ENCODE data around the gene SPG7.

DNA sequence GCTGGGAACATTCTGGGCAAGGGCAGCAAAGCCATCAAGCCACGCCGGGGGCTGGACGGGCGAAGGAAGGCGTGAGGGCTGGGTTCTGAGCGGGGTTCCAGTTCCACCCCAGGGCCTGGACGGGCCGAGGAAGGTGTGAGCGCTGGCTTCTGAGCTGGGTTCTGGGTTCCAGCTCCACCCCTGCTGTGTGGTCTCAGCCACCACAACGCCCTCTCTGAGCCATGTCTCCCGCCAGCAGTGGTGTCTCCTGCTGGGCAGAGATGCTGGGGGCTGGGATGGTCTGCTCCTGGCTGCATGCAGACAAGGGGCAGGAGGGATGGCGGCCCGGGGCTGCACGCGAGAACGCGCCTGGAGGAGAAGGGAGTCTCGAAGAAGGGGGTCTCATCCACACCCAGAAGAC lies 63.4 kb downstream of the SPG7 start:
- TF ChIP-seq FOS (IDR thresholded peaks at IDR 0.05; ENCODE audit: low read depth, low read length) (no peak), RFX5 (IDR thresholded peaks at IDR 0.05; ENCODE audit: low read depth, low read length) (no peak), POLR2A (IDR thresholded peaks at IDR 0.05; ENCODE audit: low read depth, low read length) (no peak), MAFK (IDR thresholded peaks at IDR 0.05; ENCODE audit: low read depth, low read length) (no peak), RAD21 (IDR thresholded peaks at IDR 0.05; ENCODE audit: low read length) (no peak), MXI1 (IDR thresholded peaks at IDR 0.05; ENCODE audit: borderline replicate concordance, low read depth, low read length) (no peak), USF2 (IDR thresholded peaks at IDR 0.05; ENCODE audit: low read depth, low read length) (no peak), ELK1 (IDR thresholded peaks at IDR 0.05; ENCODE audit: borderline replicate concordance, low read depth, low read length) (no peak), RCOR1 (IDR thresholded peaks at IDR 0.05; ENCODE audit: insufficient replicate concordance, low read length) (no peak), CEBPB (IDR thresholded peaks at IDR 0.05; ENCODE audit: low read depth, low read length) (no peak), NFE2L2 (IDR thresholded peaks at IDR 0.05; ENCODE audit: low read depth, low read length) (no peak)
- TF ChIP-seq, protein P1, sequence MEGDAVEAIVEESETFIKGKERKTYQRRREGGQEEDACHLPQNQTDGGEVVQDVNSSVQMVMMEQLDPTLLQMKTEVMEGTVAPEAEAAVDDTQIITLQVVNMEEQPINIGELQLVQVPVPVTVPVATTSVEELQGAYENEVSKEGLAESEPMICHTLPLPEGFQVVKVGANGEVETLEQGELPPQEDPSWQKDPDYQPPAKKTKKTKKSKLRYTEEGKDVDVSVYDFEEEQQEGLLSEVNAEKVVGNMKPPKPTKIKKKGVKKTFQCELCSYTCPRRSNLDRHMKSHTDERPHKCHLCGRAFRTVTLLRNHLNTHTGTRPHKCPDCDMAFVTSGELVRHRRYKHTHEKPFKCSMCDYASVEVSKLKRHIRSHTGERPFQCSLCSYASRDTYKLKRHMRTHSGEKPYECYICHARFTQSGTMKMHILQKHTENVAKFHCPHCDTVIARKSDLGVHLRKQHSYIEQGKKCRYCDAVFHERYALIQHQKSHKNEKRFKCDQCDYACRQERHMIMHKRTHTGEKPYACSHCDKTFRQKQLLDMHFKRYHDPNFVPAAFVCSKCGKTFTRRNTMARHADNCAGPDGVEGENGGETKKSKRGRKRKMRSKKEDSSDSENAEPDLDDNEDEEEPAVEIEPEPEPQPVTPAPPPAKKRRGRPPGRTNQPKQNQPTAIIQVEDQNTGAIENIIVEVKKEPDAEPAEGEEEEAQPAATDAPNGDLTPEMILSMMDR (conservative IDR thresholded peaks at IDR 0.05; ENCODE audit: low read depth, low read length) = no peak

All from IMR-90 (cell line).